Kidney epithelial cell (primary cell): ENCODE measurements around the gene POU2F1. TPM values are rescaled to one million over a fixed set of nuclear protein-coding genes. Genes with fewer than 3 reads are reported as not detected.
"Not testable (repeated sequence)": the region's sequence is repeated elsewhere in the genome, so short reads cannot be mapped to it uniquely, and the experiment has no call there.

Source experiments
- DNase-seq: peaks from one replicate; pipeline ENCODE4 v3.0.0-alpha.2; 2010; ENCODE audit warnings: low read depth
- H3K27me3 ChIP-seq: 2 replicates; pipeline ENCODE4 v1.6.0; 2011; ENCODE audit warnings: low read length; ENCODE audit not compliant: control insufficient read depth, insufficient read depth
- H3K36me3 ChIP-seq: 2 replicates; pipeline ENCODE4 v1.5.1; 2011; ENCODE audit warnings: low read length; ENCODE audit not compliant: control insufficient read depth, insufficient read depth
- H3K4me3 ChIP-seq: 2 replicates; pipeline ENCODE4 v1.5.1; 2011; ENCODE audit warnings: low read depth, mild to moderate bottlenecking, control low read depth, low read length
- total RNA-seq: library from RNA; depleted of rRNA; stranded (reverse); fragments of >200 nt; gene quantifications from 2 replicates; pipeline ENCODE4 v1.2.3, GENCODE V29; 2015
- TF ChIP-seq, protein P1 (sequence below): IDR thresholded peaks from 2 replicates; pipeline ENCODE4 v1.5.1; 2011; ENCODE audit warnings: mild to moderate bottlenecking, moderate library complexity, low read length, control low read depth, inconsistent platforms; ENCODE audit not compliant: insufficient read depth, poor library complexity, severe bottlenecking

The POU2F1 gene
- total RNA-seq, 1 donor from 2014 or later, result 8.4 TPM

GRCh38 chr1:167239257-167239656, 18.6 kb downstream of the POU2F1 start:
- TF ChIP-seq, protein P1, sequence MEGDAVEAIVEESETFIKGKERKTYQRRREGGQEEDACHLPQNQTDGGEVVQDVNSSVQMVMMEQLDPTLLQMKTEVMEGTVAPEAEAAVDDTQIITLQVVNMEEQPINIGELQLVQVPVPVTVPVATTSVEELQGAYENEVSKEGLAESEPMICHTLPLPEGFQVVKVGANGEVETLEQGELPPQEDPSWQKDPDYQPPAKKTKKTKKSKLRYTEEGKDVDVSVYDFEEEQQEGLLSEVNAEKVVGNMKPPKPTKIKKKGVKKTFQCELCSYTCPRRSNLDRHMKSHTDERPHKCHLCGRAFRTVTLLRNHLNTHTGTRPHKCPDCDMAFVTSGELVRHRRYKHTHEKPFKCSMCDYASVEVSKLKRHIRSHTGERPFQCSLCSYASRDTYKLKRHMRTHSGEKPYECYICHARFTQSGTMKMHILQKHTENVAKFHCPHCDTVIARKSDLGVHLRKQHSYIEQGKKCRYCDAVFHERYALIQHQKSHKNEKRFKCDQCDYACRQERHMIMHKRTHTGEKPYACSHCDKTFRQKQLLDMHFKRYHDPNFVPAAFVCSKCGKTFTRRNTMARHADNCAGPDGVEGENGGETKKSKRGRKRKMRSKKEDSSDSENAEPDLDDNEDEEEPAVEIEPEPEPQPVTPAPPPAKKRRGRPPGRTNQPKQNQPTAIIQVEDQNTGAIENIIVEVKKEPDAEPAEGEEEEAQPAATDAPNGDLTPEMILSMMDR, result no peak
- Histone ChIP-seq H3K36me3 (no peaks in the 10 kb centered on the region), H3K4me3 (no peak overlapping the region), H3K27me3 (no peaks in the 10 kb centered on the region)
- no peak for DNase-seq

- H3K27me3 ChIP-seq, result no peaks in the 10 kb centered on the region
- TF ChIP-seq, protein P1, result no peak
- DNase-seq, result no peak
- H3K4me3 ChIP-seq, result no peak overlapping the region
- no peaks in the 10 kb centered on the region for H3K36me3 ChIP-seq
Measured at GRCh38 chr1:167244244-167244643, 23.6 kb downstream of the POU2F1 start.

DNA sequence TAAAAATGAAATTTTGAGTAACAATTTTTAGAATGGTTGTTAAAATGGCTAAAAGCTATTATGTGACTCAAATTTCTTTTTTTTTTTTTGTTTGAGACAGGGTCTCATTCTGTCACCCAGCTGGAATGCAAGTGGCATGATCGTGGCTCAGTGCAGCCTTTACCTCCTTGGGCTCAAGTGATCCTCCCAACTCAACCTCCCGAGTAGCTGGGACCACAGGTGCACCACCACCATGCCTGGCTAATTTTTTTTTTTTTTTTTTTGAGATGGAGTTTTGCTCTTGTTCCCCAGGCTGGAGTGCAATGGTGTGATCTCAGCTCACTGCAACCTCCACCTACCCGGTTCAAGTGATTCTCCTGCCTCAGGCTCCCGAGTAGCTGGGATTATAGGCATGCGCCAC, 24.5 kb downstream of the POU2F1 start:
- not testable (repeated sequence) for H3K4me3 ChIP-seq, H3K27me3 ChIP-seq, DNase-seq, H3K36me3 ChIP-seq

DNA sequence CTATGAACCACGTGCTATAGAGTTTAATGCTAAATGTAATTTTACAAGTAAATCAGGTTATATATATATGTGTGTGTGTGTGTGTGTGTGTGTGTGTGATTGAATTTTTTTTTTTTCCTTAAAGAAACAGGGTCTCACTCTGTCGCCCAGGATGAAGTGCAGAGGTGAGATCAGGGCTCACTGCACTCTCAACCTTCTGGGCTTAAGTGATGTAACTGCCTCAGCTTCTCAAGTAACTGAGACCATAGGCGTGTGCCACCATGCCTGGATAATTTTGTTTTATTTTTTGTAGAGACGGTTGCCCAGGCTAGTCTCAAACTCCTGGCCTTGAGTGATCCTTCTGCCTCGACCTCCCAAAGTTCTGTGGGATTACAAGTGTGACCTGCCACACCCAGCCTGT, 26.3 kb downstream of the POU2F1 start:
- no peak for DNase-seq
- Histone ChIP-seq H3K27me3 (no peaks in the 10 kb centered on the region), H3K4me3 (no peak overlapping the region), H3K36me3 (no peaks in the 10 kb centered on the region)
- TF ChIP-seq, protein P1, result no peak

DNA sequence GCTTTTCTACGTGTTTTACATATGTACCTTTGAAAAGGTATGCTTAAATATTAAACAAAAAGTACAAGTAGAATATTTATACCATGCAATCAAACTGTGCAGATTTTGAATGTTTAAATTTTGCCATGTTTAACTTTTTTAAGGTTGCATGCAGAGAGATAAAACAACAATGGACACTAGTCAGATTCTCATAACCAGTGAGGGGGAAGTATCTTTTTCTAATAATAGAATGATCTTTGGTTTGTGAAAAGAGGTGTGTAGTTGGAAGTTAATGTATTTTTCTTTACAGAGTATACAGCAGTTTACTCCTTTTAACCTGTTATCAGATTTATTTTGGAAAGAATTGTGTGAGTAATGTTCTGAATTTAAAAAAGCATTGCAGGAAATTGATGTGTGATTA, 27.1 kb downstream of the POU2F1 start:
- Histone ChIP-seq H3K4me3 (no peak overlapping the region), H3K36me3 (no peaks in the 10 kb centered on the region), H3K27me3 (no peaks in the 10 kb centered on the region)
- TF ChIP-seq, protein P1, result no peak
- no peak for DNase-seq

DNA sequence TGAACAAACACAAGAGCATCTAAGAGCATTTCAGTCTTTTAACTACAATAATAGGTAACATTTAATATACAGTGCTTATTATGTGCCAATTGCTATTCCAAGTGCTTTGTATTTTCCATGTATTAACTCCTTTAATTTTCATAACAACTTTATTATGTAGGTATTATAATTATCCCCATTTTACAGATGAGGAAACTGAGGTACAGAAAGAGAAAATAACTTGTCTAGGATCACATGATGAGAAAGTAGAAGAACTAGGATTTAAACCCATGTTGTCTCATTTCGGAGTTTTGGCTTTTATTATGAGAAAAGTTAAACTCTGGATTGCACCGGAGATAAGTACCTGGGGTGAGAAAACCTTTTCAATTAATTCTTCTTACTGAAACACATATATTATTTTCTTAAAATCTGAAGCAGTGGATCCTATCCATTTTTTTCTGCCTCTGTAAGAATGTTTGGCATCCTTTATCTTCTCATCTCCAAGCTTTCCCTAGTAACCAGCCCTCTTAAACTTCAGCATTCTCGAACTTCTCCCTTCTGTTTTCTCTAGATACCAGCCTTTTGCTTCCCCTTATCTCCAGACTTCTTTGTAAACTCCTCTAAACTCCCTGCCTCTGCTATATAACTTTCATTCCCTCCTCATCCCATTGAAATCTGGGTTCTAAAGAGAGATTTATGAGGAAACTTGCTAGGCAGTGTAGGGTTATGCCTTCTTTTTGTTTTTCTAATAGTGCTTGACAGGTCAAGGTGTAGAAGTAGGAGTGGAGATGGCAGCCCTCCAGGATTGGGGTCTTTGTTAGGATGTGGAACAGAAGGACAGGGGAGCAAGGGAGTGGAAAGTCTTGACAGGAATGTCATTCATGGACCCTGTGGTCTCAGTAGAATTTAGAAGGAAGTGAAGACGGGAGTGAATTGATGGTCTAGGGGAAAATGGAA, 28.3 kb downstream of the POU2F1 start:
- Histone ChIP-seq H3K36me3 (no peaks in the 10 kb centered on the region), H3K27me3 (no peaks in the 10 kb centered on the region), H3K4me3 (no peak overlapping the region)
- TF ChIP-seq, protein P1, result no peak
- DNase-seq, result no peak
